Measurements from ENCODE around the gene SLC7A11.

SLC7A11 gene

GRCh38 chr4:138242076-138242833 lies at the start of gene SLC7A11:
Gene SLC7A11 (minus strand): TSS chr4:138242349. CDS start chr4:138242069, 280 bp downstream.
- in situ Hi-C loops (cut with MboI; ENCODE audit: low pct_unique_long_range_greater_than_20kb, low sequenced_read_pairs), result no loop called here
- DNase-seq, result peak; percentile 97

GRCh38 chr4:138291431-138291830 lies 49.3 kb upstream of the SLC7A11 start:
- DNase-seq, result no peak
- in situ Hi-C loops (cut with MboI; ENCODE audit: low pct_unique_long_range_greater_than_20kb, low sequenced_read_pairs), result no loop called here

GRCh38 chr4:138290805-138291204 lies 48.7 kb upstream of the SLC7A11 start:
- DNase-seq, result no peak
- in situ Hi-C loops (cut with MboI; ENCODE audit: low pct_unique_long_range_greater_than_20kb, low sequenced_read_pairs), result no loop called here

GRCh38 chr4:138279286-138279685 lies 37.1 kb upstream of the SLC7A11 start:
- in situ Hi-C loops (cut with MboI; ENCODE audit: low pct_unique_long_range_greater_than_20kb, low sequenced_read_pairs), result no loop called here
- no peak for DNase-seq

GRCh38 chr4:138277133-138277532 lies 35.0 kb upstream of the SLC7A11 start:
- no peak for DNase-seq
- in situ Hi-C loops (cut with MboI; ENCODE audit: low pct_unique_long_range_greater_than_20kb, low sequenced_read_pairs), result no loop called here

- DNase-seq, result no peak
Observed at GRCh38 chr4:138275963-138276621, 33.9 kb upstream of the SLC7A11 start.

GRCh38 chr4:138275216-138275615 lies 33.1 kb upstream of the SLC7A11 start:
- in situ Hi-C loops (cut with MboI; ENCODE audit: low pct_unique_long_range_greater_than_20kb, low sequenced_read_pairs), result no loop called here
- DNase-seq, result no peak

More at GRCh38 chr4:138275963-138276621, 33.9 kb upstream of the SLC7A11 start:
- in situ Hi-C loops (cut with MboI; ENCODE audit: low pct_unique_long_range_greater_than_20kb, low sequenced_read_pairs), result no loop called here

- in situ Hi-C loops (cut with MboI; ENCODE audit: low pct_unique_long_range_greater_than_20kb, low sequenced_read_pairs), result no loop called here
Observed at GRCh38 chr4:138269175-138269574, 27.0 kb upstream of the SLC7A11 start.

GRCh38 chr4:138267835-138268234 lies 25.7 kb upstream of the SLC7A11 start:
- in situ Hi-C loops (cut with MboI; ENCODE audit: low pct_unique_long_range_greater_than_20kb, low sequenced_read_pairs), result no loop called here
- no peak for DNase-seq

More at GRCh38 chr4:138269175-138269574, 27.0 kb upstream of the SLC7A11 start:
- DNase-seq, result no peak

- no peak for DNase-seq
- in situ Hi-C loops (cut with MboI; ENCODE audit: low pct_unique_long_range_greater_than_20kb, low sequenced_read_pairs), result no loop called here
Observed at GRCh38 chr4:138266948-138267347, 24.8 kb upstream of the SLC7A11 start.

- no peak for DNase-seq
- in situ Hi-C loops (cut with MboI; ENCODE audit: low pct_unique_long_range_greater_than_20kb, low sequenced_read_pairs), result no loop called here
Observed at GRCh38 chr4:138263247-138263816, 21.2 kb upstream of the SLC7A11 start.

- no peak for DNase-seq
- in situ Hi-C loops (cut with MboI; ENCODE audit: low pct_unique_long_range_greater_than_20kb, low sequenced_read_pairs), result no loop called here
Observed at GRCh38 chr4:138262469-138262868, 20.3 kb upstream of the SLC7A11 start.

GRCh38 chr4:138262030-138262429 lies 19.9 kb upstream of the SLC7A11 start:
- in situ Hi-C loops (cut with MboI; ENCODE audit: low pct_unique_long_range_greater_than_20kb, low sequenced_read_pairs), result no loop called here
- no peak for DNase-seq

- no peak for DNase-seq
- in situ Hi-C loops (cut with MboI; ENCODE audit: low pct_unique_long_range_greater_than_20kb, low sequenced_read_pairs), result no loop called here
Observed at GRCh38 chr4:138259824-138260223, 17.7 kb upstream of the SLC7A11 start.

GRCh38 chr4:138259271-138259670 lies 17.1 kb upstream of the SLC7A11 start:
- in situ Hi-C loops (cut with MboI; ENCODE audit: low pct_unique_long_range_greater_than_20kb, low sequenced_read_pairs), result no loop called here
- no peak for DNase-seq

- no peak for DNase-seq
- in situ Hi-C loops (cut with MboI; ENCODE audit: low pct_unique_long_range_greater_than_20kb, low sequenced_read_pairs), result no loop called here
Observed at GRCh38 chr4:138256608-138257007, 14.5 kb upstream of the SLC7A11 start.

GRCh38 chr4:138255917-138256597 lies 13.9 kb upstream of the SLC7A11 start:
- in situ Hi-C loops (cut with MboI; ENCODE audit: low pct_unique_long_range_greater_than_20kb, low sequenced_read_pairs), result no loop called here
- no peak for DNase-seq

- no peak for DNase-seq
- in situ Hi-C loops (cut with MboI; ENCODE audit: low pct_unique_long_range_greater_than_20kb, low sequenced_read_pairs), result no loop called here
Observed at GRCh38 chr4:138252551-138252950, 10.4 kb upstream of the SLC7A11 start.

GRCh38 chr4:138251938-138252337 lies 9.8 kb upstream of the SLC7A11 start:
- in situ Hi-C loops (cut with MboI; ENCODE audit: low pct_unique_long_range_greater_than_20kb, low sequenced_read_pairs), result no loop called here
- no peak for DNase-seq

GRCh38 chr4:138249132-138249531 lies 7.0 kb upstream of the SLC7A11 start:
- DNase-seq, result no peak
- in situ Hi-C loops (cut with MboI; ENCODE audit: low pct_unique_long_range_greater_than_20kb, low sequenced_read_pairs), result no loop called here
